GOT3 (cell line): ENCODE results near the gene METRN.

Experiments used
- DNase-seq: peaks from one replicate; lab custom pipeline; 2025; ENCODE audit warnings: mixed read lengths; lab: John Stamatoyannopoulos, UW

The METRN gene

GRCh38 chr16:709566-710499 is 5.1 kb upstream of the METRN start:
- peak; percentile 21 for DNase-seq

DNA sequence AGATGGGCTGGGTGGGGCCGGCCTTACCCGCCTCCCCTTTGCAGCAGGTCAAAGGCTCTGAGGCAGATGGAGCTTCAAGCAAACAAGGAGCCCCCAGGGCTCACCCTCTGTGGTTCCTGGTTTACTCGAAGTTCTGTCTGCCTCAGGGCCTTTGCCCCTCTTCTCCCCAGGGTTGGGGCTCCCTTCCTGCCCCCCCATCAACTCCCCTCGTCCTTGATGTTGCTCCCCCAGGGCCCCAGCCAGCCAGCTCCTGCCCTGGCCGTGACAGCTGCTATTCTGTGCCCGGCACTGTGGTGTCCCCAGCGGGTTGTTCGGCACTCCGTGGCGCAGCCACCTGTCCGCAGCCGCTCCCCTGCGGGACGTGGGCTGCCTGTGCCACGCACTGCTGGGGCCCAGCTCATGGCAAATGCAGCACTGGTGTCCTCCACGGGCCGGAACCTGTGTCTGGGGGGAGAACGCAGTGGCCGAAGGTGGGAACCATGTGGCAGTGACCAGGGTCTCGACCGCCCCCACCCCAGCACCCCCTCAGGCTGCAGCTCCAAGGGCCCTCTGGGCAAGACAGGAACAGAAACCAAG is 4.3 kb upstream of the METRN start:
- DNase-seq = no peak

GRCh38 chr16:711084-711483 is 3.8 kb upstream of the METRN start:
- no peak for DNase-seq

DNA sequence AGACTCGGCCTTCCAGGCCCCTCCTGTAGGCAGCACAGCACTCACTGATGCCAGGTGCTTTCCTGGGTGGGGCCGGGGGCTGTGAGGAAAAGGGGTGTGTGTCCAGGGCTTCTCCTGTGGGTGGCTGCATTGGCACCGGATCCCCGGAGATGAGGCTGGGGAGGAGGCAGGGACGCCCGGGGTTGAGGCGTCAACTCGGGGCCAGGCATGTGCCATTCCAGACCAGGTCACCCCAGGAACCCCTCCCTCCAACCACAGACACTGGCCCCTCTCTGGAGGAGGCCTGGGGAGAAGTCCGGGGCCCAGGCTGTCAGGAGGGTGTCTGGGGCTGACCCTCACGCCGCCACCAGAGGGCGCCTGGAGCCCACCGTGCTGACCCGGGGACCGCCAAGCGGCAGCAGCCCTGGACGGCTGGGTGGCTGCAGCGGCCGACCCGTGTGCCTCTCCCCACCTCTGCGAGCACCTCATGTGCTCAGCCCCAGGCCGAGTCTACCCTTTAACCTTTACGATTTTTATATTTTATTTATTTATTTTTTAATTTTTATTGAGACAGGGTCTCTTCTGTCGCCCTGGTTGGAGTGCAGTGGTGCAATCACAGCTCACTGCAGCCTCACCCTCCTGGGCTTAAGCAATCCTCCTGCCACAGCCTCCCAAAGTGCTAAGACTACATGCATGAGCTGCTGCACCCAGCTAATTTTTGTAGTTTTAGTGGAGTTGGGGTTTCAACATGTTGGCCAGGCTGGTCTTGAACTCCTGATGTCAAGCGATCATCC is 3.2 kb upstream of the METRN start:
- peak; percentile 34 for DNase-seq

DNA sequence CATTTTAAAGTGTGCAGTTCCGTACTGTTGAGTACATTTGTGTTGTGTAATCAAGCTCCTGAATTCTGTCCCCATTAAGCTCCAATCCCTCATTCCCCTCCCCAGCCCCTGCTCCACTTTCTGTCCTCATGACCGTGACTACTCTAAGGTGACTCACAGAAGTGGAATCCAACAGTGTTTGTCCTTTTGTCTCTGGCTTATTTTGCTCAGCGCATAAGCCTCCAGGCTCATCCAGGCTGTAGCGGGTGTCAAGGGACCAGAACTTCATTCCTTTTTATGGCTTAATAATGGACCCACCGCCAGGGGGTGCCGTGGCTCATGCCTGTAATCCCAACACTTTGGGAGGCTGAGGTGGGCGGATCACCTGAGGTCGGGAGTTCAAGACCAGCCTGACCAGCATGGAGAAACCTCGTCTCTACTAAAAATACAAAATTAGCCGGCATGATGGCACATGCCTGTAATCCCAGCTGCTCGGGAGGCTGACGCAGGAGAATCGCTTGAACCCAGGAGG is 2.1 kb upstream of the METRN start:
- peak; percentile 68 for DNase-seq

- DNase-seq = no peak
These were observed 839 bp upstream of the METRN start for GRCh38 chr16:714079-714478.

DNA sequence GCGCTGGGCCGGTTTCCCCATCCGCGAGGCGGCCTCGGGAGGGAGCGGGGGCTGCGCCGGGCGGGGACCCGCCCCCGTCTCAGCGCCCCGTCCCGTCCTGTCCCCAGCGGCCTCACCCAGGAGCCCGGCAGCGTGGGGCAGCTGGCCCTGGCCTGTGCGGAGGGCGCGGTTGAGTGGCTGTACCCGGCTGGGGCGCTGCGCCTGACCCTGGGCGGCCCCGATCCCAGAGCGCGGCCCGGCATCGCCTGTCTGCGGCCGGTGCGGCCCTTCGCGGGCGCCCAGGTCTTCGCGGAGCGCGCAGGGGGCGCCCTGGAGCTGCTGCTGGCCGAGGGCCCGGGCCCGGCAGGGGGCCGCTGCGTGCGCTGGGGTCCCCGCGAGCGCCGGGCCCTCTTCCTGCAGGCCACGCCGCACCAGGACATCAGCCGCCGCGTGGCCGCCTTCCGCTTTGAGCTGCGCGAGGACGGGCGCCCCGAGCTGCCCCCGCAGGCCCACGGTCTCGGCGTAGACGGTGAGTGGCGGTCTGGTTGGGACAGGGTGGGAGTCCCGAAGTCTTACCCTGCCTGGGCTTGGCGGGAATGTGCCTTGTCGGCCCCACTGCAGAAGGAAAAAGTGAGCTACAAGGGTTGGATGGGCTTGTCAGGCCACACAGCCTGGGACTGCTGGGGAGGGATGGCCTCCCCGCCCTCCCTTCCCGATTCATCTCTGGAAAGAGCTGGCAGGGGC is 720 bp downstream of the METRN start:
- DNase-seq = no peak

GRCh38 chr16:716200-716568 is 1.3 kb downstream of the METRN start:
- no peak for DNase-seq

GRCh38 chr16:716768-717325 is 1.9 kb downstream of the METRN start:
- no peak for DNase-seq

DNA sequence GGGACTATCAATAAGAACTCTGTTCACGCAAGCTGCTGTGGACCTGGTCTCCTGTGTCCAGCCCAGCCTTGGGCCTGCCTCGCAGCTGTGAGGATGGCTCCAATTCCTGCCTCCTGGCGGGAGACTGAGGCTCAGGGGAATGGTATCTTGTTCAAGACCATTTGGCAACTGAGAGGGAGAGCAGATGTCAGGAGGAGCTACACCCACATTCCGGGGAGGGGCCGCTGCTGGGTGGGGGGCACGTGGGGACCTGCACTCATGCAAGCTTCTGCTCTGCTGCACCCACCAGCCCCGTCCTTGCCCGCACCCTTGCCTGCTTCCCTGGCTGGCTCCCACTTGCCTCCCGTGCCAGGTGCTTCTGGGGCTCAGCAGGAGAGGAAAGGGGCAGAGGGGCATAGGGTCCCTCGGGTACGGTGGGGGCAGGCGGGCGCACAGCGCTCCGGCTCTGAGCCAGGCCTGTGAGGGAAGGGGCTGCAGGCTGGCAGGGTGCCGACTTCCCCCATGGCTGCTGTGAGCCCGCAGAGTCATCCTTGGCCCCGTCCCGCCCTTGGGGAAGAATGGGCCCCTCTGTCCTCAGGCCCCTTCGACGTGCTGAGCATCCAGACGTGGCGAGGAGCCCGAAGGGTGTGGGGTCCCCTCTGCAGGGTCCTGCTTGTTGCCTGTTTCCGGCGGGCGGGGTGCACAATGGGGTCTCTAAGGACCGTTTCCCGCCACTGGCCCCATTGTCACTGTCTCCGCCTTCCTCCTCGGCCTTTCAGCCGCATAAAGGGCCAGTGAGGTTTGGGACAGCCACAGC is 2.7 kb downstream of the METRN start:
- DNase-seq = no peak

- no peak for DNase-seq
These were observed 3.5 kb downstream of the METRN start for GRCh38 chr16:718389-718788.

DNA sequence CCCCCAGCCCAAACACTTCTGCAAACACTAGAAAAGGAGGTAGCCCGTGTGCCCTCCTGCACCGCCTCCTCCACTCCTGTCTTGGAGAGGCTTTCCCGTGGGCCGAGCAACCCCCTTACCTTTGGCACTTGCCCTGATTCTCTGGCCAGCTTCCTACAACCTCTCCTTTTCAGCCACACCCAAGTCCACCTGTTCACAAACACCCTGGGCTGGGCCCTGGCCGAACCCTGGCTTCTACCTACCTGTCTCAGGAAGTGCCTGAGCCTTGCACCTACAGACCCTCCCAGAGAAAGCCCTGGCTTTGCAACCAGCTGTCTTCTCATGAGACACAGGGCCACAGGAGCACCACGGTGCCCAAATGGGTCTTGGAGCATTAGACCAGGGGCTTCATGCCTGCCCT is 4.0 kb downstream of the METRN start:
- DNase-seq = no peak

GRCh38 chr16:719815-720446 is 5.0 kb downstream of the METRN start:
- no peak for DNase-seq

DNA sequence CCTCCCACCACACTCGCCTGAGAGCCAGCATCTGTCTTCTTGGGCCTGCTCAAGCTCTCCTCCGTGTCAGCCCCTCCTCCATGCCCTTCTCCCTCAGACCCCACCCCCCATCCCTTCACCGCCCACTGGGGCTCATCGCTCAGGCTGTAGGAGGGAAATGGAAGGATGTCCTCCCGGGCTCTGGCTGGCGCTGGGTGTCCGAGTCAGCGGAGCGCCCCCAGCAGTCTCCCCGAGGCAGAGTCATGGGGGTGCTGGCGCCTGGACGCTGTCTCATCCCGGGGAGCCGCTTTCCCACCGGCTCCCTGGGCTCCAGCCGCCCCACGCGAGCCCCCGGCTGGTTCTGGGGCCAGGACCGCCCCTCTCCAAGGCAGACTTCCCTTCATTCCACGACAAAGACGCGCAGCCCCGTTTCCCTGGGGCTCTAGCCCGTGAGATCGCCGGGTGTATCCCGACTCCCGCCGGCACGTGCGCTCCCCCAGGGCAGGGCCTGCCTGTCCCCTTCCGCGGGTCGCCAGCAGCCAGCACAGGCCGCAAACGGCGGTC is 5.6 kb downstream of the METRN start:
- no peak for DNase-seq

GRCh38 chr16:720990-721764 is 6.3 kb downstream of the METRN start, which contains the start of gene ANTKMT:
Gene ANTKMT, plus strand, starts transcription at chr16:721146. Its CDS starts 129 bp downstream, at chr16:721275.
- peak; percentile 44 for DNase-seq

GRCh38 chr16:721765-722540 is 7.0 kb downstream of the METRN start:
- no peak for DNase-seq

- no peak for DNase-seq
These were observed 8.1 kb downstream of the METRN start for GRCh38 chr16:722835-723633.
